ENCODE measurements around the gene TMEM106C.

TMEM106C gene

GRCh38 chr12:48012070-48012469 is 48.7 kb downstream of the TMEM106C start:
- no peaks in the 10 kb centered on the region for H3K9me3 ChIP-seq (ENCODE audit: control insufficient read depth, low read length)
- no peaks in the 10 kb centered on the region for H3K36me3 ChIP-seq (ENCODE audit: control insufficient read depth, insufficient read depth, low read length)
- peaks cover 2% of the 10 kb centered on the region for H3K27me3 ChIP-seq (replicated peaks; ENCODE audit: control insufficient read depth, insufficient read depth, low read length, poor library complexity, severe bottlenecking)
- H3K4me1 ChIP-seq (ENCODE audit: control insufficient read depth, insufficient read depth, low read length, poor library complexity, severe bottlenecking) = no peaks in the 10 kb centered on the region
- H3K27ac ChIP-seq (ENCODE audit: insufficient read depth, low read length, poor library complexity, severe bottlenecking) = no peak overlapping the region
- DNase-seq = no peak
- no peak overlapping the region for H3K4me3 ChIP-seq (ENCODE audit: insufficient read depth, low read depth, low read length, poor library complexity, severe bottlenecking)

GRCh38 chr12:48013287-48013686 is 49.9 kb downstream of the TMEM106C start:
- Histone ChIP-seq H3K27me3 (replicated peaks; ENCODE audit: control insufficient read depth, insufficient read depth, low read length, poor library complexity, severe bottlenecking) (no peaks in the 10 kb centered on the region), H3K4me3 (ENCODE audit: insufficient read depth, low read depth, low read length, poor library complexity, severe bottlenecking) (no peak overlapping the region), H3K27ac (ENCODE audit: insufficient read depth, low read length, poor library complexity, severe bottlenecking) (no peak overlapping the region), H3K9me3 (ENCODE audit: control insufficient read depth, low read length) (no peaks in the 10 kb centered on the region), H3K4me1 (ENCODE audit: control insufficient read depth, insufficient read depth, low read length, poor library complexity, severe bottlenecking) (no peaks in the 10 kb centered on the region), H3K36me3 (ENCODE audit: control insufficient read depth, insufficient read depth, low read length) (no peaks in the 10 kb centered on the region)
- DNase-seq = no peak

GRCh38 chr12:48015129-48015528 is 51.7 kb downstream of the TMEM106C start:
- no peak overlapping the region for H3K4me3 ChIP-seq (ENCODE audit: insufficient read depth, low read depth, low read length, poor library complexity, severe bottlenecking)
- no peak overlapping the region for H3K27ac ChIP-seq (ENCODE audit: insufficient read depth, low read length, poor library complexity, severe bottlenecking)
- no peaks in the 10 kb centered on the region for H3K4me1 ChIP-seq (ENCODE audit: control insufficient read depth, insufficient read depth, low read length, poor library complexity, severe bottlenecking)
- no peaks in the 10 kb centered on the region for H3K27me3 ChIP-seq (replicated peaks; ENCODE audit: control insufficient read depth, insufficient read depth, low read length, poor library complexity, severe bottlenecking)
- no peaks in the 10 kb centered on the region for H3K9me3 ChIP-seq (ENCODE audit: control insufficient read depth, low read length)
- DNase-seq = no peak
- H3K36me3 ChIP-seq (ENCODE audit: control insufficient read depth, insufficient read depth, low read length) = no peaks in the 10 kb centered on the region

GRCh38 chr12:48015954-48016353 is 52.6 kb downstream of the TMEM106C start:
- Histone ChIP-seq H3K27ac (ENCODE audit: insufficient read depth, low read length, poor library complexity, severe bottlenecking) (no peak overlapping the region), H3K9me3 (ENCODE audit: control insufficient read depth, low read length) (no peaks in the 10 kb centered on the region), H3K4me3 (ENCODE audit: insufficient read depth, low read depth, low read length, poor library complexity, severe bottlenecking) (no peak overlapping the region), H3K4me1 (ENCODE audit: control insufficient read depth, insufficient read depth, low read length, poor library complexity, severe bottlenecking) (no peaks in the 10 kb centered on the region), H3K36me3 (ENCODE audit: control insufficient read depth, insufficient read depth, low read length) (no peaks in the 10 kb centered on the region), H3K27me3 (replicated peaks; ENCODE audit: control insufficient read depth, insufficient read depth, low read length, poor library complexity, severe bottlenecking) (no peaks in the 10 kb centered on the region)
- no peak for DNase-seq

GRCh38 chr12:48016373-48017020 is 53.1 kb downstream of the TMEM106C start:
- H3K4me3 ChIP-seq (ENCODE audit: insufficient read depth, low read depth, low read length, poor library complexity, severe bottlenecking) = no peak overlapping the region
- H3K36me3 ChIP-seq (ENCODE audit: control insufficient read depth, insufficient read depth, low read length) = no peaks in the 10 kb centered on the region
- no peaks in the 10 kb centered on the region for H3K4me1 ChIP-seq (ENCODE audit: control insufficient read depth, insufficient read depth, low read length, poor library complexity, severe bottlenecking)
- DNase-seq = no peak
- no peak overlapping the region for H3K27ac ChIP-seq (ENCODE audit: insufficient read depth, low read length, poor library complexity, severe bottlenecking)
- no peaks in the 10 kb centered on the region for H3K9me3 ChIP-seq (ENCODE audit: control insufficient read depth, low read length)
- no peaks in the 10 kb centered on the region for H3K27me3 ChIP-seq (replicated peaks; ENCODE audit: control insufficient read depth, insufficient read depth, low read length, poor library complexity, severe bottlenecking)

GRCh38 chr12:48017496-48017895 is 54.1 kb downstream of the TMEM106C start:
- Histone ChIP-seq H3K36me3 (ENCODE audit: control insufficient read depth, insufficient read depth, low read length) (no peaks in the 10 kb centered on the region), H3K4me3 (ENCODE audit: insufficient read depth, low read depth, low read length, poor library complexity, severe bottlenecking) (no peak overlapping the region), H3K9me3 (ENCODE audit: control insufficient read depth, low read length) (no peaks in the 10 kb centered on the region), H3K27ac (ENCODE audit: insufficient read depth, low read length, poor library complexity, severe bottlenecking) (no peak overlapping the region), H3K27me3 (replicated peaks; ENCODE audit: control insufficient read depth, insufficient read depth, low read length, poor library complexity, severe bottlenecking) (no peaks in the 10 kb centered on the region), H3K4me1 (ENCODE audit: control insufficient read depth, insufficient read depth, low read length, poor library complexity, severe bottlenecking) (no peaks in the 10 kb centered on the region)
- DNase-seq = no peak

GRCh38 chr12:48017921-48018617 is 54.7 kb downstream of the TMEM106C start:
- Histone ChIP-seq H3K27me3 (replicated peaks; ENCODE audit: control insufficient read depth, insufficient read depth, low read length, poor library complexity, severe bottlenecking) (no peaks in the 10 kb centered on the region), H3K27ac (ENCODE audit: insufficient read depth, low read length, poor library complexity, severe bottlenecking) (no peak overlapping the region), H3K9me3 (ENCODE audit: control insufficient read depth, low read length) (no peaks in the 10 kb centered on the region), H3K4me3 (ENCODE audit: insufficient read depth, low read depth, low read length, poor library complexity, severe bottlenecking) (no peak overlapping the region), H3K36me3 (ENCODE audit: control insufficient read depth, insufficient read depth, low read length) (no peaks in the 10 kb centered on the region), H3K4me1 (ENCODE audit: control insufficient read depth, insufficient read depth, low read length, poor library complexity, severe bottlenecking) (no peaks in the 10 kb centered on the region)
- DNase-seq = no peak

Measured in effector memory CD4-positive, alpha-beta T cell (primary cell).